K562 (cell line): ENCODE data around the gene WDR18. TPM values are rescaled to one million over a fixed set of nuclear protein-coding genes. Genes with fewer than 3 reads are reported as not detected.

Experiments
- ASH1L ChIP-seq: fragments of 450-650 bp; IDR thresholded peaks from 2 replicates; pipeline ENCODE4 v1.6.1; 2018; ENCODE audit warnings: borderline replicate concordance, mild to moderate bottlenecking, low read depth; ENCODE audit not compliant: partially characterized antibody
- CBX5 ChIP-seq: IDR thresholded peaks from 2 replicates; pipeline ENCODE4 v1.6.1; 2014; ENCODE audit warnings: low read depth, borderline replicate concordance
- FOXA1 ChIP-seq: fragments of 450-650 bp; IDR thresholded peaks from 2 replicates; pipeline ENCODE4 v1.6.1; 2016; ENCODE audit warnings: mild to moderate bottlenecking, borderline replicate concordance
- HEY1 ChIP-seq: fragments of 250-450 bp; sonication (Bioruptor Pico); IDR thresholded peaks from 2 replicates; pipeline ENCODE4 v1.5.0; 2020; ENCODE audit warnings: mild to moderate bottlenecking, moderate library complexity, borderline replicate concordance
- POLR2B ChIP-seq: fragments of 450-650 bp; IDR thresholded peaks from 2 replicates; pipeline ENCODE4 v1.6.1; 2018; ENCODE audit warnings: low read depth; ENCODE audit not compliant: partially characterized antibody
- SRSF1 ChIP-seq: fragments of 200-400 bp; formaldehyde crosslinking; IDR thresholded peaks from 2 replicates; pipeline ENCODE4 v1.6.1; 2017; ENCODE audit warnings: mild to moderate bottlenecking, low read depth, low read length, moderate library complexity
- TRIM28 ChIP-seq: fragments of 450-650 bp; IDR thresholded peaks from 2 replicates; pipeline ENCODE4 v1.6.1; 2017
- ZNF551 ChIP-seq: fragments of 250-450 bp; sonication (Bioruptor Pico); IDR thresholded peaks from 2 replicates; pipeline ENCODE4 v1.5.0; 2021; ENCODE audit warnings: mild to moderate bottlenecking, moderate library complexity
- ZNF586 ChIP-seq: fragments of 450-650 bp; formaldehyde crosslinking; conservative IDR thresholded peaks from 2 replicates; pipeline ENCODE4 v1.4.0; 2020; ENCODE audit warnings: mild to moderate bottlenecking, moderate library complexity
- polyA plus RNA-seq, 8 experiments: library from polyadenylated mRNA; depleted of rRNA in 4 of 8; stranded (reverse) in 5 of 8; unstranded in 3 of 8; fragments of >200 nt; fragmentation: Nextera tagmentation in 2 of 8; fragmentation: Illumina TruSeq in 1 of 8; extraction: Ambion mirVana in 2 of 8; extraction: Trizol in 1 of 8; gene quantifications; 2 replicates each; pipeline versions ENCODE4 v1.2.1 to v1.2.3, GENCODE V29; 2011 to 2014; ENCODE audit warnings: inconsistent platforms in 1 of 8, missing spikeins in 1 of 8
- total RNA-seq, 7 experiments: library from RNA; depleted of rRNA in 6 of 7; stranded (reverse); fragments of >200 nt in 6 of 7; fragmentation: Illumina TruSeq in 2 of 7; extraction: Trizol in 2 of 7; gene quantifications; 2 replicates each; pipeline versions ENCODE4 v1.2.1 to v1.2.3, GENCODE V29; 2011 to 2021; ENCODE audit warnings: low replicate concordance in 1 of 7
- TF ChIP-seq, protein P1 (sequence below): fragments of 450-650 bp; IDR thresholded peaks from 2 replicates; pipeline ENCODE4 v1.6.1; 2018; ENCODE audit not compliant: partially characterized antibody
- TF ChIP-seq, protein P2 (sequence below), 2 experiments: fragments of 450-650 bp in 1 of 2; sonication (generic) in 1 of 2; formaldehyde crosslinking in 1 of 2; IDR thresholded peaks; 2 replicates each; pipeline versions ENCODE4 v1.7.1 to v1.9.0; 2016 to 2022; ENCODE audit warnings: inconsistent platforms in 1 of 2, mild to moderate bottlenecking in 1 of 2, missing genetic modification reagents in 1 of 2

The WDR18 gene
- total and polyA plus RNA-seq, 9 of the 15 experiments (the other 6 are each of a cell fraction or from before 2014, with no cell fraction given) = 0.65 to 181 (median 30.1) TPM

DNA sequence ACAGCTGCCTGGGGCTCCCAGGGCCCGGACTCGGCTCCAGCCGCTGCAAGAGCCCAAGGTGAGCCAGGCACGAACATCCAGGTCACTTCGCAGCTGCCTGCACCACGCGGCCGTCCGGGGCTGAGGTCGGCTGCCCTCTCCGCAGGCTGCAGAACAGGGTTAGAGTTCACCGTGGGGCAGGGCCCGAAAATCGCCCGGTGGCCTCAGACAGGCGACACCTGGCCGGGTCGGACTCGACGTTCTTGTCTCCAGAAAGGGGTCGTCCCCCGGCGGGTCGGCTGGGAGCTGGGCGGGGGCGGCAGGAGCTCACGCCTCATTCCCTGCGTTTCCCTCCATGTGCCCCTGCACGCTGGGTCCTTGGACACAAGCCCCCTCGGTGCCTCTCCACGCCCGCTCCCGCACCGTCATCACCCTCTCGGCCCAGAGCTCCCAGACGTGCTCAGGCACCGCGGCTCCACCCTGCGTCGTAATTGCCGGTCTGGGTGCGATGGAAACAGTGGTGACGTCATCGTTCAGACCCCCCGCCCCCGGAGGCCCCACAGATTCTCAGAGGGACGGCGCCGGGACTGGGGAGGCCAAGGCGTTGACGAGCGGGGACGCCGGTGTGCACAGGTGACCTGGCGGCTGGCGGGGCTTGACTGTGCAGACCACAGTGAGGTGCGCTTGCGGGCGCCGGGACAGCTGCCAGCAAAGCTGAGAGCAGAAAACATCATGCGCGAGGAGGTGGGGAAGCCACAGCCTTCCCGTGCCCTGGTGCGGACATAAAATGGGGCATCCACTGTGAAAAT is 12.1 kb downstream of the WDR18 start (continued):
- TF ChIP-seq, protein P1, sequence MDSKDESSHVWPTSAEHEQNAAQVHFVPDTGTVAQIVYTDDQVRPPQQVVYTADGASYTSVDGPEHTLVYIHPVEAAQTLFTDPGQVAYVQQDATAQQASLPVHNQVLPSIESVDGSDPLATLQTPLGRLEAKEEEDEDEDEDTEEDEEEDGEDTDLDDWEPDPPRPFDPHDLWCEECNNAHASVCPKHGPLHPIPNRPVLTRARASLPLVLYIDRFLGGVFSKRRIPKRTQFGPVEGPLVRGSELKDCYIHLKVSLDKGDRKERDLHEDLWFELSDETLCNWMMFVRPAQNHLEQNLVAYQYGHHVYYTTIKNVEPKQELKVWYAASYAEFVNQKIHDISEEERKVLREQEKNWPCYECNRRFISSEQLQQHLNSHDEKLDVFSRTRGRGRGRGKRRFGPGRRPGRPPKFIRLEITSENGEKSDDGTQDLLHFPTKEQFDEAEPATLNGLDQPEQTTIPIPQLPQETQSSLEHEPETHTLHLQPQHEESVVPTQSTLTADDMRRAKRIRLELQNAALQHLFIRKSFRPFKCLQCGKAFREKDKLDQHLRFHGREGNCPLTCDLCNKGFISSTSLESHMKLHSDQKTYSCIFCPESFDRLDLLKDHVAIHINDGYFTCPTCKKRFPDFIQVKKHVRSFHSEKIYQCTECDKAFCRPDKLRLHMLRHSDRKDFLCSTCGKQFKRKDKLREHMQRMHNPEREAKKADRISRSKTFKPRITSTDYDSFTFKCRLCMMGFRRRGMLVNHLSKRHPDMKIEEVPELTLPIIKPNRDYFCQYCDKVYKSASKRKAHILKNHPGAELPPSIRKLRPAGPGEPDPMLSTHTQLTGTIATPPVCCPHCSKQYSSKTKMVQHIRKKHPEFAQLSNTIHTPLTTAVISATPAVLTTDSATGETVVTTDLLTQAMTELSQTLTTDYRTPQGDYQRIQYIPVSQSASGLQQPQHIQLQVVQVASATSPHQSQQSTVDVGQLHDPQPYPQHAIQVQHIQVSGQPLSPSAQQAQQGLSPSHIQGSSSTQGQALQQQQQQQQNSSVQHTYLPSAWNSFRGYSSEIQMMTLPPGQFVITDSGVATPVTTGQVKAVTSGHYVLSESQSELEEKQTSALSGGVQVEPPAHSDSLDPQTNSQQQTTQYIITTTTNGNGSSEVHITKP = no peak
- TF ChIP-seq CBX5 (no peak), SRSF1 (no peak), ZNF551 (CRISPR knock-in tag) (no peak), HEY1 (CRISPR knock-in tag) (no peak), ASH1L (no peak), POLR2B (peak; percentile 19), FOXA1 (no peak), ZNF586 (no peak), TRIM28 (no peak)
- TF ChIP-seq, protein P2, sequence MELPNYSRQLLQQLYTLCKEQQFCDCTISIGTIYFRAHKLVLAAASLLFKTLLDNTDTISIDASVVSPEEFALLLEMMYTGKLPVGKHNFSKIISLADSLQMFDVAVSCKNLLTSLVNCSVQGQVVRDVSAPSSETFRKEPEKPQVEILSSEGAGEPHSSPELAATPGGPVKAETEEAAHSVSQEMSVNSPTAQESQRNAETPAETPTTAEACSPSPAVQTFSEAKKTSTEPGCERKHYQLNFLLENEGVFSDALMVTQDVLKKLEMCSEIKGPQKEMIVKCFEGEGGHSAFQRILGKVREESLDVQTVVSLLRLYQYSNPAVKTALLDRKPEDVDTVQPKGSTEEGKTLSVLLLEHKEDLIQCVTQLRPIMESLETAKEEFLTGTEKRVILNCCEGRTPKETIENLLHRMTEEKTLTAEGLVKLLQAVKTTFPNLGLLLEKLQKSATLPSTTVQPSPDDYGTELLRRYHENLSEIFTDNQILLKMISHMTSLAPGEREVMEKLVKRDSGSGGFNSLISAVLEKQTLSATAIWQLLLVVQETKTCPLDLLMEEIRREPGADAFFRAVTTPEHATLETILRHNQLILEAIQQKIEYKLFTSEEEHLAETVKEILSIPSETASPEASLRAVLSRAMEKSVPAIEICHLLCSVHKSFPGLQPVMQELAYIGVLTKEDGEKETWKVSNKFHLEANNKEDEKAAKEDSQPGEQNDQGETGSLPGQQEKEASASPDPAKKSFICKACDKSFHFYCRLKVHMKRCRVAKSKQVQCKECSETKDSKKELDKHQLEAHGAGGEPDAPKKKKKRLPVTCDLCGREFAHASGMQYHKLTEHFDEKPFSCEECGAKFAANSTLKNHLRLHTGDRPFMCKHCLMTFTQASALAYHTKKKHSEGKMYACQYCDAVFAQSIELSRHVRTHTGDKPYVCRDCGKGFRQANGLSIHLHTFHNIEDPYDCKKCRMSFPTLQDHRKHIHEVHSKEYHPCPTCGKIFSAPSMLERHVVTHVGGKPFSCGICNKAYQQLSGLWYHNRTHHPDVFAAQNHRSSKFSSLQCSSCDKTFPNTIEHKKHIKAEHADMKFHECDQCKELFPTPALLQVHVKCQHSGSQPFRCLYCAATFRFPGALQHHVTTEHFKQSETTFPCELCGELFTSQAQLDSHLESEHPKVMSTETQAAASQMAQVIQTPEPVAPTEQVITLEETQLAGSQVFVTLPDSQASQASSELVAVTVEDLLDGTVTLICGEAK (IDR thresholded peaks at IDR 0.05) = no peak
- TF ChIP-seq, protein P2 (CRISPR knock-in tag; IDR thresholded peaks at IDR 0.05) = no peak
